Gastrocnemius medialis (tissue), 4 donors: ENCODE results near the gene SELENOM. TPM values are rescaled to one million over a fixed set of nuclear protein-coding genes. Genes with fewer than 3 reads are reported as not detected.

Source experiments
- ATAC-seq, 2 donors: fragments of 150-250 bp; one replicate each; pipeline ENCODE4 v1.9.1; 2016
- DNase-seq, 2 donors: peaks; one replicate each; pipeline ENCODE4 v3.0.0-alpha.2; 2019
- H3K27ac ChIP-seq, 4 donors: fragments of 200-600 bp; sonication (generic); 1 replicate in 1 of 4; 2 replicates in 3 of 4; pipeline ENCODE4 v1.5.1; 2016 to 2018; ENCODE audit warnings: mild to moderate bottlenecking in 2 of 4, moderate library complexity in 1 of 4
- H3K27me3 ChIP-seq, 3 donors: fragments of 200-600 bp; sonication (generic) in 2 of 3; 1 replicate in 1 of 3; 2 replicates in 2 of 3; pipeline versions ENCODE4 v1.5.1 to v1.6.0; 2016 to 2019; ENCODE audit warnings: mild to moderate bottlenecking in 1 of 3, moderate library complexity in 1 of 3
- H3K36me3 ChIP-seq, 2 donors: fragments of 200-600 bp; sonication (generic) in 1 of 2; one replicate each; pipeline ENCODE4 v1.5.1; 2017 to 2018
- H3K4me1 ChIP-seq, 2 donors: fragments of 200-600 bp; sonication (generic) in 1 of 2; one replicate each; pipeline ENCODE4 v1.5.1; 2016 to 2017; ENCODE audit warnings: mild to moderate bottlenecking in 2 of 2
- H3K4me3 ChIP-seq, 4 donors: fragments of 200-600 bp; sonication (generic) in 3 of 4; 1 replicate in 1 of 4; 2 replicates in 3 of 4; pipeline ENCODE4 v1.5.1; 2016 to 2019; ENCODE audit warnings: mild to moderate bottlenecking in 2 of 4
- H3K9me3 ChIP-seq, 3 donors: fragments of 200-600 bp; sonication (generic) in 2 of 3; 1 replicate in 1 of 3; 2 replicates in 2 of 3; pipeline ENCODE4 v1.5.1; 2016 to 2019
- CTCF ChIP-seq, 5 experiments: fragments of 450-650 bp in 3 of 5; fragments of 200-600 bp in 2 of 5; sonication (generic) in 2 of 5; IDR thresholded peaks in 4 of 5; conservative IDR thresholded peaks in 1 of 5; 1 replicate in 4 of 5; 2 replicates in 1 of 5; pipeline ENCODE4 v1.5.1; 2016 to 2019; ENCODE audit warnings: antibody characterized with exemption in 5 of 5, mild to moderate bottlenecking in 3 of 5, moderate library complexity in 3 of 5
- POLR2A ChIP-seq, 2 donors: fragments of 450-650 bp; IDR thresholded peaks; one replicate each; pipeline ENCODE4 v1.6.1; 2017; ENCODE audit warnings: antibody characterized with exemption in 2 of 2, mild to moderate bottlenecking in 2 of 2, moderate library complexity in 2 of 2
- in situ Hi-C, 4 donors: fragments of 200-750 bp; cut with MboI; loops; one replicate each; pipeline versions ENCODE4 v1.15.0 to v1.8.0; 2017; ENCODE audit warnings: low sequenced_read_pairs in 4 of 4
- intact Hi-C: fragments of 100-400 bp; cut with DNase I; formaldehyde crosslinking; loops from one replicate; pipeline ENCODE4 v1.15.1; 2023; ENCODE audit warnings: low total_unique reads
- total RNA-seq, 4 donors: library from RNA; depleted of rRNA; stranded (reverse); fragments of >200 nt; gene quantifications; one replicate each; pipeline versions ENCODE4 v1.1.0 to v1.2.3, GENCODE V29; 2016

The SELENOM gene
- total RNA-seq, 4 donors from 2014 or later, result 144 to 184 (median 157) TPM

- no peak overlapping the region for H3K4me3 ChIP-seq
- in situ Hi-C loops (loop anchor here in 1 of 4 donors (25.0 kb wide), 1 partner anchor 365 kb away; no protein-coding TSS in a partner anchor), intact Hi-C loops (no loop called here)
- TF ChIP-seq CTCF (IDR thresholded peaks at IDR 0.05 in 4 of 5, conservative IDR thresholded peaks at IDR 0.05 in 1 of 5) (no peak), POLR2A (IDR thresholded peaks at IDR 0.05) (no peak)
- ATAC-seq (no peak), DNase-seq (no peak)
- no peaks in the 10 kb centered on the region for H3K36me3 ChIP-seq
- H3K9me3 ChIP-seq, result no peaks in the 10 kb centered on the region
- H3K27me3 ChIP-seq, result no peaks in the 10 kb centered on the region
- peaks cover 9% of the 10 kb centered on the region in 2 donors for H3K4me1 ChIP-seq
- no peak overlapping the region for H3K27ac ChIP-seq
Observed at GRCh38 chr22:31127181-31127772, 19.9 kb upstream of the SELENOM start.

- ATAC-seq (no peak), DNase-seq (no peak)
- TF ChIP-seq CTCF (IDR thresholded peaks at IDR 0.05 in 4 of 5, conservative IDR thresholded peaks at IDR 0.05 in 1 of 5) (no peak), POLR2A (IDR thresholded peaks at IDR 0.05) (no peak)
- Histone ChIP-seq H3K4me1 (peaks cover 13 to 14% of the 10 kb centered on the region in 2 donors), H3K9me3 (no peaks in the 10 kb centered on the region), H3K36me3 (no peaks in the 10 kb centered on the region), H3K27me3 (no peaks in the 10 kb centered on the region), H3K4me3 (no peak overlapping the region), H3K27ac (no peak overlapping the region)
- intact Hi-C loops (no loop called here), in situ Hi-C loops (loop anchor here in 1 of 4 donors (25.0 kb wide), 1 partner anchor 365 kb away; no protein-coding TSS in a partner anchor)
Observed at GRCh38 chr22:31126869-31127175, 19.5 kb upstream of the SELENOM start.

- H3K27me3 ChIP-seq, result no peaks in the 10 kb centered on the region
- H3K4me3 ChIP-seq, result no peak overlapping the region
- DNase-seq (no peak), ATAC-seq (no peak)
- in situ Hi-C loops, result loop anchor here in 1 of 4 donors (25.0 kb wide), 1 partner anchor 364 kb away; no protein-coding TSS in a partner anchor
- TF ChIP-seq POLR2A (IDR thresholded peaks at IDR 0.05) (no peak), CTCF (IDR thresholded peaks at IDR 0.05 in 4 of 5, conservative IDR thresholded peaks at IDR 0.05 in 1 of 5) (no peak)
- H3K36me3 ChIP-seq, result no peaks in the 10 kb centered on the region
- H3K9me3 ChIP-seq, result no peaks in the 10 kb centered on the region
- no peak overlapping the region for H3K27ac ChIP-seq
- intact Hi-C loops, result no loop called here
- H3K4me1 ChIP-seq, result peaks cover 16% of the 10 kb centered on the region in 2 donors
Observed at GRCh38 chr22:31126128-31126868, 18.9 kb upstream of the SELENOM start.

- no peaks in the 10 kb centered on the region for H3K36me3 ChIP-seq
- peaks cover 16% of the 10 kb centered on the region in 2 donors for H3K4me1 ChIP-seq
- in situ Hi-C loops, result loop anchor here in 1 of 4 donors (25.0 kb wide), 1 partner anchor 363 kb away; no protein-coding TSS in a partner anchor
- H3K4me3 ChIP-seq, result no peak overlapping the region
- no peak for DNase-seq
- no peaks in the 10 kb centered on the region for H3K27me3 ChIP-seq
- TF ChIP-seq CTCF (IDR thresholded peaks at IDR 0.05 in 4 of 5, conservative IDR thresholded peaks at IDR 0.05 in 1 of 5), result no peak
- TF ChIP-seq POLR2A (IDR thresholded peaks at IDR 0.05), result no peak
- intact Hi-C loops, result no loop called here
- H3K27ac ChIP-seq, result no peak overlapping the region
- H3K9me3 ChIP-seq, result no peaks in the 10 kb centered on the region
- no peak for ATAC-seq
Observed at GRCh38 chr22:31125521-31126117, 18.3 kb upstream of the SELENOM start.
